Dedifferentiated amniotic fluid mesenchymal stem cell (primary cell): ENCODE measurements around the gene DSP.

Experiments used
- DNase-seq: peaks from one replicate; pipeline ENCODE4 v3.0.0-alpha.2; 2016; ENCODE audit errors: extremely low spot score

Gene DSP

DNA sequence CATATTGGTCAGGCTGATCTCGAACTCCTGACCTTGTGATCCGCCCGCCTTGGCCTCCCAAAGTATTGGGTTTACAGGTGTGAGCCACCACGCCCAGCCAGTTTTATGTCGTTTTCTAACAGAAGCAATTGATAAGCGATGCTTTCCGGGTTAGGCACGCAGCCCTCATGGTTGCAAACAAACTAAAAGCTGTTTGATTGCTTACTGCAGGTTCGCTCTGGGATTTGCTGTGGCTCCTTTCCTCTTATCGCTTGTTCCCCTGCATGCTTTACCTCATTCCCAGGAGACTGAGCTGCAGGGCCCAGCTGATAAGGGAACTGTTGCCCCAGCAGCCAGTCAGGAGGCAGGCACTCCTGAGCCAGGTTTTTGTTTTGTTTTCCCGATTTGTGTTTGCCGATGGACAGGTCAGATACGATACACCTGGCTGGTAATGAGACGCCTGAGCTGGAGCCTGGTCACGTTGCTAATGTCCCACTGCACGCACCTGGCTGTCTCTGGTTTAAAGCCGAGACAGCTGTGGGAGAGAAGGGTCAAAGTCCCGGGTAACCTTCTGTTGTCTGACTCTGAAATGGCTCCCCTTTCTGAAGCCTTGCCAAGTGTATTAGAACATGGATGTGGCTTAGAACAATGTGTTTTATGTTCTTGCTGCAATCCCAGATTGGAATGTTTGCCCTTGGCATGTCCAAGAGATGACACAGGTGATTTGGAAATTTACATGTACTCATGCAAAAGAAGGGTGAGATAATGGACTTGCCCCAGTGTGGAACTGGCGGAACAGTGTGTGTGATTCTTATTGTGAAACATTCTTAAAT is 19.9 kb downstream of the DSP start:
- DNase-seq: no peak

- DNase-seq: no peak
Observed at GRCh38 chr6:7562769-7563168, 21.3 kb downstream of the DSP start.

- DNase-seq: no peak
Observed at GRCh38 chr6:7566107-7566506, 24.6 kb downstream of the DSP start.

- no peak for DNase-seq
Observed at GRCh38 chr6:7566617-7567173, 25.2 kb downstream of the DSP start.

GRCh38 chr6:7568021-7568420 is 26.6 kb downstream of the DSP start:
- DNase-seq: peak; percentile 95

GRCh38 chr6:7569082-7569481 is 27.6 kb downstream of the DSP start:
- no peak for DNase-seq

- DNase-seq: no peak
Observed at GRCh38 chr6:7572213-7572943, 30.9 kb downstream of the DSP start.

DNA sequence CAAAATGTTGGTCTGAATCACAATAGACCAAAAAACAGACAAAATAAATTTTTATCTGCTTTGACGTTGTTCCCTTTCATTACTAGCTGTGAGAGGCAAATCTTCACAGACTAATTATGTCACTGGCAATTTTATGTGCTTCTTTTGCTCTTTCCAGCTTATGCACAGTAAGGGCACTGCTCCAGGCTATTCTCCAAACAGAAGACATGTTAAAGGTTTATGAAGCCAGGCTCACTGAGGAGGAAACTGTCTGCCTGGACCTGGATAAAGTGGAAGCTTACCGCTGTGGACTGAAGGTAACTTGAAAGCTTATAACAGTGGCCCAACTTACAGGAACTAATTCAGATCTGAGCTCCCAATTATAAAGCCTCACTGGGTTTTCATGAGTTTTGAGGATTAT is 33.0 kb downstream of the DSP start:
- no peak for DNase-seq

DNA sequence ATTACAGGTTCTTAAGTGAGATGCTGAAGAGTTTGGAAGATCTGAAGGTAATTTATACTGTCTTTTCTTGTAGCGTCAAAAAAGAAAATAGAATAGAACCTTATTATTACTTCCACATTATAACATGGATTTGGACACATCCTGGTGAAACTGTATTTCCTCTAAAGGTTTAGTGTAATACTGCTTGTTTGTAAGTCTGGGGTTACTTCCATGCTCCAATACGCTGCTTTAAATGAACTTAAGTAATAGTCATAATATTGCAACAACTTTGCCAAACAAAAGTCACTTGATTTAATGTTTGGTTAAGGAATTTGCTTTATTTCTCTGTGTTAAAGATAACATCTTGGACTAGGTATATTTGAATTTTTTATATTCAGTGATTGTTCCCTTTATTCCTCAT is 37.0 kb downstream of the DSP start:
- no peak for DNase-seq

- peak; percentile 43 for DNase-seq
Observed at GRCh38 chr6:7578931-7579330, 37.5 kb downstream of the DSP start.

GRCh38 chr6:7579851-7580250 is 38.4 kb downstream of the DSP start:
- no peak for DNase-seq

DNA sequence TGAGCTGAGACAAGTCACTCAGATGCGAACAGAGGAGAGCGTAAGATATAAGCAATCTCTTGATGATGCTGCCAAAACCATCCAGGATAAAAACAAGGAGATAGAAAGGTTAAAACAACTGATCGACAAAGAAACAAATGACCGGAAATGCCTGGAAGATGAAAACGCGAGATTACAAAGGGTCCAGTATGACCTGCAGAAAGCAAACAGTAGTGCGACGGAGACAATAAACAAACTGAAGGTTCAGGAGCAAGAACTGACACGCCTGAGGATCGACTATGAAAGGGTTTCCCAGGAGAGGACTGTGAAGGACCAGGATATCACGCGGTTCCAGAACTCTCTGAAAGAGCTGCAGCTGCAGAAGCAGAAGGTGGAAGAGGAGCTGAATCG is 39.1 kb downstream of the DSP start:
- DNase-seq: no peak

- DNase-seq: no peak
Observed at GRCh38 chr6:7580927-7581618, 39.6 kb downstream of the DSP start.

DNA sequence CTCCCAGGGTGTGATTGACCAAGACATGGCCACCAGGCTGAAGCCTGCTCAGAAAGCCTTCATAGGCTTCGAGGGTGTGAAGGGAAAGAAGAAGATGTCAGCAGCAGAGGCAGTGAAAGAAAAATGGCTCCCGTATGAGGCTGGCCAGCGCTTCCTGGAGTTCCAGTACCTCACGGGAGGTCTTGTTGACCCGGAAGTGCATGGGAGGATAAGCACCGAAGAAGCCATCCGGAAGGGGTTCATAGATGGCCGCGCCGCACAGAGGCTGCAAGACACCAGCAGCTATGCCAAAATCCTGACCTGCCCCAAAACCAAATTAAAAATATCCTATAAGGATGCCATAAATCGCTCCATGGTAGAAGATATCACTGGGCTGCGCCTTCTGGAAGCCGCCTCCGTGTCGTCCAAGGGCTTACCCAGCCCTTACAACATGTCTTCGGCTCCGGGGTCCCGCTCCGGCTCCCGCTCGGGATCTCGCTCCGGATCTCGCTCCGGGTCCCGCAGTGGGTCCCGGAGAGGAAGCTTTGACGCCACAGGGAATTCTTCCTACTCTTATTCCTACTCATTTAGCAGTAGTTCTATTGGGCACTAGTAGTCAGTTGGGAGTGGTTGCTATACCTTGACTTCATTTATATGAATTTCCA is 43.9 kb downstream of the DSP start:
- DNase-seq: no peak

- no peak for DNase-seq
Observed at GRCh38 chr6:7587631-7588100, 46.2 kb downstream of the DSP start.

DNA sequence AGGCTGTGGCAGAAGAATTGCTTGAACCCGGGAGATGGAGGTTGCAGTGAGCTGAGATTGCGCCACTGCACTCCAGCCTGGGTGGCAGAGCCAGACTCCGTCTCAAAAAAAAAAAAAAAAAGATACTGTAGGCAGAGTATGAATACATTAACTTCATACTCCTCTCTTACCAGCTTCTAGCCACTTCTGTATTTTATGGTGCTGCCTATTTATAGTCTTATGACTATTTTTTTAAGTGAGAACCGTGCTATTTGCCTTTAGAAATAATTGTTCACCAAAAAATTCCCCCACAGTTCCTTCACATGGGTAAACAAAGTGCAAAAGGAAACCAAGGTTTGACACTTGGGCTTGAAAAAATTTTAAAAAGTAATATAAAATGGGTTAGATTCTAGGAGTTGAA is 47.0 kb downstream of the DSP start:
- DNase-seq: no peak

- DNase-seq: no peak
Observed at GRCh38 chr6:7589221-7589620, 47.8 kb downstream of the DSP start.

- DNase-seq: peak; percentile 95
Observed at GRCh38 chr6:7589949-7590917, 48.8 kb downstream of the DSP start, which contains the start of gene SNRNP48. Gene SNRNP48 (plus strand): TSS chr6:7590198. CDS start chr6:7590258, 60 bp downstream.

DNA sequence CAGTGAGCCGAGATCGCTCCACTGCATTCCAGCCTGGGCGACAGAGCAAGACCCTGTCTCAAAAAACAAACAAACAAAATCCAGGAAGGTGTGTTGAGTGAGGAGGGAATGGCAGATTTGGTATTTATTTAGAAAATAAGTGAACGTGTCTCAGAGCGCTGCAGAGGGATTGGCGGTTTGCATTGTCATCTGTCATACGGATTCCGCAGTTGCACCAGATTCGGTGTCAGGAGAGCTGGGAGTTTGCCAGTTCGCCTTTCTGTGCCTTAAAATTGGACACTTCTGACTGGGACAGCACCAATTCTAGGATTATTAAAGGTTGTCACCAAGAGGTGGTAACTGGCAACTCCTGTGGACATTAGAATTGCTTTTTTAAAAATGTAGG is 49.4 kb downstream of the DSP start:
- no peak for DNase-seq

- no peak for DNase-seq
Observed at GRCh38 chr6:7591770-7592169, 50.3 kb downstream of the DSP start.

GRCh38 chr6:7593229-7593628 is 51.8 kb downstream of the DSP start:
- DNase-seq: no peak
